Panc1 (cell line): ENCODE measurements around the gene OAS2.

ENCODE experiments used
- POLR2AphosphoS5 ChIP-seq: IDR thresholded peaks from 2 replicates; pipeline ENCODE4 v1.6.1; 2012; ENCODE audit warnings: mild to moderate bottlenecking, low read depth, low read length, moderate library complexity
- REST ChIP-seq, 2 experiments: IDR thresholded peaks; 2 replicates each; pipeline ENCODE4 v1.6.1; 2011 to 2012; ENCODE audit warnings: low read depth in 2 of 2, control low read depth in 1 of 2, low read length in 1 of 2, mild to moderate bottlenecking in 1 of 2, moderate library complexity in 1 of 2; ENCODE audit not compliant: insufficient read depth in 1 of 2
- TCF7L2 ChIP-seq: IDR thresholded peaks from 2 replicates; pipeline ENCODE4 v1.6.1; 2011; ENCODE audit warnings: mild to moderate bottlenecking, low read depth, low read length, inconsistent platforms
- TF ChIP-seq, protein P1 (sequence below): fragments of 450-650 bp; IDR thresholded peaks from 2 replicates; pipeline ENCODE4 v1.5.1; 2017; ENCODE audit warnings: mild to moderate bottlenecking

DNA sequence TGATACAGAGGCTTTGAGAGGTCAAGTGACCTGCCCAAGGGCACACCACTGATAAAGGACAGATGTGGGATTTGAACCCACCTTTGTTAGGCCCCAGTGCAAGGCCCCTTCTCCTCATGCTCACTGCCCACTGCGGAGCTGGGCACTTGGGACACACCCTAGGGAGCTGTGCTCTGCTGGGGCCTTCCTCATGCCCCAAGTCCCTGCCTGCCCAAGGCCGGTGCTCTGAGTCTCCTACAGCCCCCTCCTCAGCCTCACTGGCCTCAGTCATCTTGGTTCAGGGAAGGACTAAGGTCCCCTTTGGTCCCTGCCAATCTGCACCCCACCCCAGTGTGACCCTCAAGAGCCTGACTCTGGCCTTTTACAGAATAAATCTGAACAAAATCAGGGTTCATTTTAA, 48.0 kb upstream of the OAS2 start:
- TF ChIP-seq, protein P1, sequence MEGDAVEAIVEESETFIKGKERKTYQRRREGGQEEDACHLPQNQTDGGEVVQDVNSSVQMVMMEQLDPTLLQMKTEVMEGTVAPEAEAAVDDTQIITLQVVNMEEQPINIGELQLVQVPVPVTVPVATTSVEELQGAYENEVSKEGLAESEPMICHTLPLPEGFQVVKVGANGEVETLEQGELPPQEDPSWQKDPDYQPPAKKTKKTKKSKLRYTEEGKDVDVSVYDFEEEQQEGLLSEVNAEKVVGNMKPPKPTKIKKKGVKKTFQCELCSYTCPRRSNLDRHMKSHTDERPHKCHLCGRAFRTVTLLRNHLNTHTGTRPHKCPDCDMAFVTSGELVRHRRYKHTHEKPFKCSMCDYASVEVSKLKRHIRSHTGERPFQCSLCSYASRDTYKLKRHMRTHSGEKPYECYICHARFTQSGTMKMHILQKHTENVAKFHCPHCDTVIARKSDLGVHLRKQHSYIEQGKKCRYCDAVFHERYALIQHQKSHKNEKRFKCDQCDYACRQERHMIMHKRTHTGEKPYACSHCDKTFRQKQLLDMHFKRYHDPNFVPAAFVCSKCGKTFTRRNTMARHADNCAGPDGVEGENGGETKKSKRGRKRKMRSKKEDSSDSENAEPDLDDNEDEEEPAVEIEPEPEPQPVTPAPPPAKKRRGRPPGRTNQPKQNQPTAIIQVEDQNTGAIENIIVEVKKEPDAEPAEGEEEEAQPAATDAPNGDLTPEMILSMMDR, result no peak
- no peak for TF ChIP-seq REST (IDR thresholded peaks at IDR 0.05; ENCODE audit: insufficient read depth in 1 of 2, low read depth in 2 of 2, low read length in 1 of 2)
- no peak for TF ChIP-seq TCF7L2
- no peak for TF ChIP-seq POLR2AphosphoS5
